H1 (cell line): ENCODE data around the gene JAG2.

Experiments
- BACH1 ChIP-seq: IDR thresholded peaks from 2 replicates; pipeline ENCODE4 v1.6.1; 2012; ENCODE audit warnings: low read length, improper control_type of control experiment
- EZH2 ChIP-seq: fragments of 200-600 bp; sonication (generic); IDR thresholded peaks from 2 replicates; pipeline ENCODE4 v1.7.1; 2012; ENCODE audit warnings: low read depth, mild to moderate bottlenecking, moderate library complexity, low read length, inconsistent platforms; ENCODE audit not compliant: severe bottlenecking
- HDAC6 ChIP-seq: IDR thresholded peaks from one replicate; pipeline ENCODE4 v1.7.1; 2012; ENCODE audit warnings: low read depth, mild to moderate bottlenecking, inconsistent platforms, low read length, moderate library complexity
- JUN ChIP-seq: IDR thresholded peaks from 2 replicates; pipeline ENCODE4 v1.6.1; 2011; ENCODE audit warnings: low read depth, mild to moderate bottlenecking, improper control_type of control experiment, low read length
- POLR2A ChIP-seq, 2 experiments: IDR thresholded peaks; 1 replicate in 1 of 2; 2 replicates in 1 of 2; pipeline ENCODE4 v1.6.1; 2011; ENCODE audit warnings: low read depth in 2 of 2, low read length in 2 of 2, mild to moderate bottlenecking in 2 of 2; ENCODE audit errors: control extremely low read depth in 1 of 2
- POLR2AphosphoS5 ChIP-seq: IDR thresholded peaks from 2 replicates; pipeline ENCODE4 v1.6.1; 2011; ENCODE audit warnings: low read depth, low read length
- SUZ12 ChIP-seq: fragments of 200-600 bp; sonication (generic); IDR thresholded peaks from 2 replicates; pipeline ENCODE4 v1.6.1; 2012; ENCODE audit warnings: mild to moderate bottlenecking, inconsistent platforms, low read length, moderate library complexity, mixed read lengths
- TF ChIP-seq, protein P1 (sequence below), 3 experiments: IDR thresholded peaks; 1 replicate in 2 of 3; 2 replicates in 1 of 3; pipeline versions ENCODE4 v1.5.1 to v1.6.1; 2011; ENCODE audit warnings: low read length in 3 of 3, mild to moderate bottlenecking in 3 of 3, inconsistent platforms in 2 of 3, low read depth in 1 of 3, moderate library complexity in 1 of 3; ENCODE audit not compliant: insufficient read depth in 1 of 3; ENCODE audit errors: control extremely low read depth in 1 of 3
- TF ChIP-seq, protein P2 (sequence below): IDR thresholded peaks from 2 replicates; pipeline ENCODE4 v1.6.1; 2012; ENCODE audit warnings: inconsistent platforms

DNA sequence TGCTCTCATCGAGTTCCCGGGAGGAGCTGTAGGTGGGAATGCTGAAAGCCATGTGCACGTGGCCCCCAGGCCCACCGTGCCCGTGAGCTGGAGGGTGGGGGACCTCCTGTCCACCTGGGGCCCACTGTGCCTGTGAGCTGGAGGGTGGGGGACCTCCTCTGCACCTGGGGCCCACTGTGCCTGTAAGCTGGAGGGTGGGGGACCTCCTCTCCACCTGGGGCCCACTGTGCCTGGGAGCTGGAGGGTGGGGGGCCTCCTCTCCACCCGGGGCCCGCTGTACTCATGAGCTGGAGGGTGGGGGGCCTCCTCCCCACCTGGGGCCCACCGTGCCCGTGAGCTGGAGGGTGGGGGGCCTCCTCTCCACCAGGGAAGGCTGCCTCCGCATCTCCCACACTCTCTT is 26.5 kb upstream of the JAG2 start:
- TF ChIP-seq BACH1 (no peak), EZH2 (no peak), HDAC6 (no peak), POLR2AphosphoS5 (no peak), SUZ12 (no peak), POLR2A (IDR thresholded peaks at IDR 0.05; ENCODE audit: control extremely low read depth in 1 of 2, low read depth in 2 of 2, low read length in 2 of 2) (no peak), JUN (no peak)
- TF ChIP-seq, protein P1, sequence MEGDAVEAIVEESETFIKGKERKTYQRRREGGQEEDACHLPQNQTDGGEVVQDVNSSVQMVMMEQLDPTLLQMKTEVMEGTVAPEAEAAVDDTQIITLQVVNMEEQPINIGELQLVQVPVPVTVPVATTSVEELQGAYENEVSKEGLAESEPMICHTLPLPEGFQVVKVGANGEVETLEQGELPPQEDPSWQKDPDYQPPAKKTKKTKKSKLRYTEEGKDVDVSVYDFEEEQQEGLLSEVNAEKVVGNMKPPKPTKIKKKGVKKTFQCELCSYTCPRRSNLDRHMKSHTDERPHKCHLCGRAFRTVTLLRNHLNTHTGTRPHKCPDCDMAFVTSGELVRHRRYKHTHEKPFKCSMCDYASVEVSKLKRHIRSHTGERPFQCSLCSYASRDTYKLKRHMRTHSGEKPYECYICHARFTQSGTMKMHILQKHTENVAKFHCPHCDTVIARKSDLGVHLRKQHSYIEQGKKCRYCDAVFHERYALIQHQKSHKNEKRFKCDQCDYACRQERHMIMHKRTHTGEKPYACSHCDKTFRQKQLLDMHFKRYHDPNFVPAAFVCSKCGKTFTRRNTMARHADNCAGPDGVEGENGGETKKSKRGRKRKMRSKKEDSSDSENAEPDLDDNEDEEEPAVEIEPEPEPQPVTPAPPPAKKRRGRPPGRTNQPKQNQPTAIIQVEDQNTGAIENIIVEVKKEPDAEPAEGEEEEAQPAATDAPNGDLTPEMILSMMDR (IDR thresholded peaks at IDR 0.05; ENCODE audit: control extremely low read depth in 1 of 3, insufficient read depth in 1 of 3, low read depth in 1 of 3, low read length in 3 of 3): no peak
- TF ChIP-seq, protein P2, sequence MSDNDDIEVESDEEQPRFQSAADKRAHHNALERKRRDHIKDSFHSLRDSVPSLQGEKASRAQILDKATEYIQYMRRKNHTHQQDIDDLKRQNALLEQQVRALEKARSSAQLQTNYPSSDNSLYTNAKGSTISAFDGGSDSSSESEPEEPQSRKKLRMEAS: no peak
